Measurements from ENCODE around the gene WLS. TPM values are rescaled to one million over a fixed set of nuclear protein-coding genes. Genes with fewer than 3 reads are reported as not detected.

Gene WLS
- total RNA-seq, 5 donors from 2014 or later (not counting 1 experiment from before 2014, with no cell fraction given) = 0.53 to 1.9 (median 1.0) TPM; not detected in 2

GRCh38 chr1:68147534-68148171 lies 84.7 kb downstream of the WLS start:
- DNase-seq = no peak
- ChIA-PET CTCF (interaction anchor here in 1 of 2 donors (1.1 kb wide), 1 partner anchor 31 kb away, joined by 3 read pairs; no protein-coding TSS in a partner anchor), POLR2A (no interaction called here)
- H3K4me3 ChIP-seq (ENCODE audit: control insufficient read depth in 1 of 2, extremely low read depth in 1 of 2, low read length in 1 of 2) = no peak overlapping the region
- no peaks in the 10 kb centered on the region for H3K36me3 ChIP-seq (ENCODE audit: control insufficient read depth in 2 of 2, extremely low read depth in 1 of 2, insufficient read depth in 1 of 2, low read length in 1 of 2)
- no peak for ATAC-seq (replicated peaks in 1 of 4)
- no peaks in the 10 kb centered on the region for H3K27me3 ChIP-seq (replicated peaks in 1 of 2; ENCODE audit: control insufficient read depth in 2 of 2, extremely low read depth in 1 of 2, insufficient read depth in 2 of 2, low read length in 1 of 2)
- Mint-ChIP-seq H3K27ac (no peak overlapping the region), H3K27me3 (peaks cover 2 to 4% of the 10 kb centered on the region in 2 donors), H3K36me3 (no peaks in the 10 kb centered on the region), H3K4me3 (no peak overlapping the region), H3K9me3 (no peaks in the 10 kb centered on the region), H3K4me1 (no peaks in the 10 kb centered on the region)
- WGBS (ENCODE audit: insufficient coverage) = 100% methylated on average over 1 of the region's 4 CpGs
- no peaks in the 10 kb centered on the region for H3K9me3 ChIP-seq
- no peaks in the 10 kb centered on the region for H3K4me1 ChIP-seq (ENCODE audit: control insufficient read depth in 1 of 2, extremely low read depth in 1 of 2, insufficient read depth in 2 of 2, low read length in 2 of 2)
- no peak overlapping the region for H3K27ac ChIP-seq (ENCODE audit: low read length)

DNA sequence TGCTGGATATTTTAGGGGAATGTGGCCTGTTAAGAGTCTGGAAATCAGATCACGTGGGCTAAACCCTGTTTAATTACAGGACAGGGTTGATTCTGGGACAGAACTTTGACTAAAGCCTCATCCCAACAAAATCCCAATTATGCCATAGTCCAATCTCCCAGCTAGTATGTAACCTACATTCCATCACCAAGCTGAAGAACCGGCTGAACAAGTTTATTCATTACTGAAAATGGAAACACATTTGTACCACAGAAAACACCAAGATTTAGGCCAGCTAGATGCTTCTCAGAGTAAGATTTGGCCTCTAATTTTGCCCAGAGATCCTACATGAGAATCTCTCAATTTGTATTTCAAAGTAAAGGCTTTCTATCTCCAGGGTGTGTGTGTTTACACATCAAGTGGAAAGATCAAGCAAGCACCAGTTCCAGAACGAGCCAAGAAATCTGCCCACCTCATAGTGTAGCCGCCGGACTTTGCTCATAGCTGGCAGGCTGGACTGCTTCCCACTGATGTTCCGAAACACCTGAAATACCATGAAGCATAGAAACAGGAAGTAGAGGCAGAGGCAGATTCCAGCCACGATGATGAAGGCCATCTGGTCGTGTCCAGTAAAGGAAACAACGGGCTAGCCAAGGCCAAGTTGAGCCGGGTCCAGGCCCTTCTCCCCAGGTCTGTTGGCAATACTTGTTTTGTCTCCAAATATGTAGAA lies 86.8 kb downstream of the WLS start:
- H3K27ac Mint-ChIP-seq = no peak overlapping the region
- H3K36me3 ChIP-seq (ENCODE audit: control insufficient read depth in 2 of 2, extremely low read depth in 1 of 2, insufficient read depth in 1 of 2, low read length in 1 of 2) = no peaks in the 10 kb centered on the region
- no peak for ATAC-seq (replicated peaks in 1 of 4)

DNA sequence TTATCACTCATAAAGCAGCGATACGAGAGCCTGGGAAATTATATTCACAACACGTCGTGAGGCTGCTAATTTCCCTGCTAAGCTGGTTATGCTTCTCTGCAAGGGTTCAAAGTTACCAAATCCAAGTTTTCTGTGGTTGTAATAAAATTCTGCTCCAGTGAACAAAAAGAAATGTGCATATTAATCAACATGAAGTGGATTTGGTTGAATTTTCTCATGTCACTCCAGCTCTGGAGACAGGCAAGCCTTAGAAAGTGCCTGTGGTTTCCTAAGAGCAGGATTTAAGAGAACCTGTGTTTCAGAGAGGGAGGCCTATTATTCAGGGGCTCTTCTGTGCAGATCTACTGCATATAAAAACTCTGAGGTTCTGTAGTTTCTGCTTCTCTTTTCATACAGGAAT lies 87.5 kb downstream of the WLS start:
- WGBS (ENCODE audit: insufficient coverage) = 100% methylated on average over 2 of the region's 4 CpGs
- Histone ChIP-seq H3K36me3 (ENCODE audit: control insufficient read depth in 2 of 2, extremely low read depth in 1 of 2, insufficient read depth in 1 of 2, low read length in 1 of 2) (no peaks in the 10 kb centered on the region), H3K9me3 (no peaks in the 10 kb centered on the region), H3K4me3 (ENCODE audit: control insufficient read depth in 1 of 2, extremely low read depth in 1 of 2, low read length in 1 of 2) (no peak overlapping the region), H3K4me1 (ENCODE audit: control insufficient read depth in 1 of 2, extremely low read depth in 1 of 2, insufficient read depth in 2 of 2, low read length in 2 of 2) (no peaks in the 10 kb centered on the region), H3K27ac (ENCODE audit: low read length) (no peak overlapping the region), H3K27me3 (replicated peaks in 1 of 2; ENCODE audit: control insufficient read depth in 2 of 2, extremely low read depth in 1 of 2, insufficient read depth in 2 of 2, low read length in 1 of 2) (no peaks in the 10 kb centered on the region)
- POLR2A ChIA-PET = no interaction called here
- CTCF ChIA-PET = no interaction called here
- peaks cover 4 to 11% of the 10 kb centered on the region in 2 donors for H3K27me3 Mint-ChIP-seq
- no peak for ATAC-seq (replicated peaks in 1 of 4)
- H3K4me1 Mint-ChIP-seq = no peaks in the 10 kb centered on the region
- no peak overlapping the region for H3K4me3 Mint-ChIP-seq
- DNase-seq = no peak
- no peaks in the 10 kb centered on the region for H3K36me3 Mint-ChIP-seq
- no peak overlapping the region for H3K27ac Mint-ChIP-seq
- no peaks in the 10 kb centered on the region for H3K9me3 Mint-ChIP-seq

More for the DNA sequence above, 86.8 kb downstream of the WLS start:
- ChIA-PET CTCF (no interaction called here), POLR2A (no interaction called here)
- Mint-ChIP-seq H3K4me1 (no peaks in the 10 kb centered on the region), H3K27me3 (peaks cover 2 to 9% of the 10 kb centered on the region in 2 donors), H3K4me3 (no peak overlapping the region), H3K36me3 (no peaks in the 10 kb centered on the region), H3K9me3 (no peaks in the 10 kb centered on the region)
- Histone ChIP-seq H3K4me3 (ENCODE audit: control insufficient read depth in 1 of 2, extremely low read depth in 1 of 2, low read length in 1 of 2) (no peak overlapping the region), H3K9me3 (no peaks in the 10 kb centered on the region), H3K4me1 (ENCODE audit: control insufficient read depth in 1 of 2, extremely low read depth in 1 of 2, insufficient read depth in 2 of 2, low read length in 2 of 2) (no peaks in the 10 kb centered on the region), H3K27ac (ENCODE audit: low read length) (no peak overlapping the region), H3K27me3 (replicated peaks in 1 of 2; ENCODE audit: control insufficient read depth in 2 of 2, extremely low read depth in 1 of 2, insufficient read depth in 2 of 2, low read length in 1 of 2) (no peaks in the 10 kb centered on the region)
- DNase-seq = no peak
- 91% methylated on average over 8 of the region's 10 CpGs for WGBS (ENCODE audit: insufficient coverage)

- Histone ChIP-seq H3K27ac (ENCODE audit: low read length) (no peak overlapping the region), H3K4me3 (ENCODE audit: control insufficient read depth in 1 of 2, extremely low read depth in 1 of 2, low read length in 1 of 2) (no peak overlapping the region), H3K9me3 (no peaks in the 10 kb centered on the region), H3K4me1 (ENCODE audit: control insufficient read depth in 1 of 2, extremely low read depth in 1 of 2, insufficient read depth in 2 of 2, low read length in 2 of 2) (no peaks in the 10 kb centered on the region), H3K27me3 (replicated peaks in 1 of 2; ENCODE audit: control insufficient read depth in 2 of 2, extremely low read depth in 1 of 2, insufficient read depth in 2 of 2, low read length in 1 of 2) (no peaks in the 10 kb centered on the region), H3K36me3 (ENCODE audit: control insufficient read depth in 2 of 2, extremely low read depth in 1 of 2, insufficient read depth in 1 of 2, low read length in 1 of 2) (no peaks in the 10 kb centered on the region)
- no peaks in the 10 kb centered on the region for H3K4me1 Mint-ChIP-seq
- H3K27me3 Mint-ChIP-seq = peaks cover 4 to 11% of the 10 kb centered on the region in 2 donors
- H3K9me3 Mint-ChIP-seq = no peaks in the 10 kb centered on the region
- ATAC-seq (replicated peaks in 1 of 4) (no peak), DNase-seq (no peak)
- H3K36me3 Mint-ChIP-seq = no peaks in the 10 kb centered on the region
- CTCF ChIA-PET = no interaction called here
- H3K4me3 Mint-ChIP-seq = no peak overlapping the region
- no peak overlapping the region for H3K27ac Mint-ChIP-seq
- WGBS (ENCODE audit: insufficient coverage) = no CpG with 5 or more reads among the region's 2 CpGs
- POLR2A ChIA-PET = no interaction called here
Observed at GRCh38 chr1:68143633-68144032, 88.7 kb downstream of the WLS start.

- Mint-ChIP-seq H3K27me3 (peaks cover 4 to 11% of the 10 kb centered on the region in 2 donors), H3K36me3 (no peaks in the 10 kb centered on the region), H3K9me3 (no peaks in the 10 kb centered on the region), H3K4me3 (no peak overlapping the region), H3K27ac (no peak overlapping the region), H3K4me1 (no peaks in the 10 kb centered on the region)
- Histone ChIP-seq H3K27me3 (replicated peaks in 1 of 2; ENCODE audit: control insufficient read depth in 2 of 2, extremely low read depth in 1 of 2, insufficient read depth in 2 of 2, low read length in 1 of 2) (no peaks in the 10 kb centered on the region), H3K27ac (ENCODE audit: low read length) (no peak overlapping the region), H3K36me3 (ENCODE audit: control insufficient read depth in 2 of 2, extremely low read depth in 1 of 2, insufficient read depth in 1 of 2, low read length in 1 of 2) (no peaks in the 10 kb centered on the region), H3K4me3 (ENCODE audit: control insufficient read depth in 1 of 2, extremely low read depth in 1 of 2, low read length in 1 of 2) (no peak overlapping the region), H3K4me1 (ENCODE audit: control insufficient read depth in 1 of 2, extremely low read depth in 1 of 2, insufficient read depth in 2 of 2, low read length in 2 of 2) (no peaks in the 10 kb centered on the region), H3K9me3 (no peaks in the 10 kb centered on the region)
- ChIA-PET POLR2A (no interaction called here), CTCF (interaction anchor here (0.5 to 0.6 kb wide), 2 partner anchors 17 to 26 kb away, joined by 3 to 9 read pairs; no protein-coding TSS in a partner anchor)
- WGBS (ENCODE audit: insufficient coverage) = no CpG with 5 or more reads among the region's 3 CpGs
- no peak for DNase-seq
- ATAC-seq (replicated peaks in 1 of 4) = no peak
Observed at GRCh38 chr1:68142461-68142860, 89.9 kb downstream of the WLS start.

DNA sequence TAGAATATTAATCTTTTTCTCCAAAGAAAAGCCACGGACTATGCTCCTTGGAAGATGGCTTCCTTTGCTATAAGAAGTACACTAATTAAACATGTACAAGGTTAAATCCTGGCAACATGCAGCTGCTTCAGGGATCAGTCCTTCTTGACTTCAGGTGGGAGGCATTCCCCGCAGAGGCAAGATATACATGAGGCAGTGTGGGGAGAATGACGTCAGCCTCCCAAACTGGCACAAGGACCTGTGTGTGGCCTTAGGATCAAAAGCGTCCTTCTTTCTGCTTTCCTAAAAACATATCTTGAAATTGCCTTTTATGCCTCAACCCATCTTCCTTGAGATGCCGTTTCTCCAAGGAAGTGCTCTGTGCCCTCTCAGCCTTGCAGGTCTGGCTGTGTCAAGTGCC lies 90.3 kb downstream of the WLS start:
- ATAC-seq (replicated peaks in 1 of 4) (no peak), DNase-seq (no peak)
- Mint-ChIP-seq H3K27ac (no peak overlapping the region), H3K4me1 (no peaks in the 10 kb centered on the region), H3K27me3 (peaks cover 2 to 11% of the 10 kb centered on the region in 2 donors), H3K4me3 (no peak overlapping the region), H3K9me3 (no peaks in the 10 kb centered on the region), H3K36me3 (no peaks in the 10 kb centered on the region)
- Histone ChIP-seq H3K9me3 (no peaks in the 10 kb centered on the region), H3K4me3 (ENCODE audit: control insufficient read depth in 1 of 2, extremely low read depth in 1 of 2, low read length in 1 of 2) (no peak overlapping the region), H3K27ac (ENCODE audit: low read length) (no peak overlapping the region), H3K36me3 (ENCODE audit: control insufficient read depth in 2 of 2, extremely low read depth in 1 of 2, insufficient read depth in 1 of 2, low read length in 1 of 2) (no peaks in the 10 kb centered on the region), H3K27me3 (replicated peaks in 1 of 2; ENCODE audit: control insufficient read depth in 2 of 2, extremely low read depth in 1 of 2, insufficient read depth in 2 of 2, low read length in 1 of 2) (no peaks in the 10 kb centered on the region), H3K4me1 (ENCODE audit: control insufficient read depth in 1 of 2, extremely low read depth in 1 of 2, insufficient read depth in 2 of 2, low read length in 2 of 2) (no peaks in the 10 kb centered on the region)
- 82% methylated on average over 3 of the region's 5 CpGs for WGBS (ENCODE audit: insufficient coverage)
- ChIA-PET POLR2A (no interaction called here), CTCF (interaction anchor here in 1 of 2 donors (0.5 to 0.6 kb wide), 2 partner anchors 10 to 26 kb away, joined by 3 read pairs; no protein-coding TSS in a partner anchor)
